ENCODE measurements around the gene UFSP2. TPM values are rescaled to one million over a fixed set of nuclear protein-coding genes. Genes with fewer than 3 reads are reported as not detected.

The UFSP2 gene
- total and polyA plus RNA-seq, 2 of the 4 experiments (the other 2 are of a cell fraction) = 21.8 to 43.7 TPM

DNA sequence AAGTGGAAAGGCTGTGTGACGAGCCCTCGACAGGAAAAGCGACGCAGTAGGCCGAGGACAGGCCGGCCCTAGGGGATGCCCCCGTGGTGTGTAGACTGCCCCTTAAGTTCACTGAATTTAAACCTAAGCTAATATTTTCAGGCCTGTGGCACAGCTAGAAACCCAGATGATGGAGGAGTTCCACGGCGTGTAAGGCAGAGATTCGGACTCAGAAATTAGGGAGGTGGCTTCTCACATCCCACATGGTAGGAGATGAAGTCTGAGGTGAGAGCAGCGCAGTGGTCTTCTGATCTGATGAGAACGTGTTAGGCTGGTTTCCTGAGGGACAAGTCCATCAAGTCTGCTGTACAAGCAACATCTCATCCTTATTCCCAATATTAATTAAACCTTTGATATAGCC, 37.8 kb downstream of the UFSP2 start:
- Histone ChIP-seq H4K91ac (ENCODE audit: insufficient read depth, low read depth, low read length) (no peak overlapping the region), H3K4me3 (ENCODE audit: insufficient read depth, low read depth, low read length) (no peak overlapping the region), H3K4ac (ENCODE audit: low read depth, low read length) (no peak overlapping the region), H3K9me3 (ENCODE audit: control insufficient read depth, insufficient read depth, low read length) (peaks cover 2% of the 10 kb centered on the region), H2BK120ac (ENCODE audit: low read depth, low read length) (no peak overlapping the region), H3K14ac (replicated peaks; ENCODE audit: low read depth, low read length) (no peak overlapping the region), H2BK5ac (ENCODE audit: low read depth, low read length, poor library complexity, severe bottlenecking) (no peak overlapping the region), H2BK20ac (ENCODE audit: low read depth, low read length) (no peak overlapping the region), H4K20me1 (ENCODE audit: insufficient read depth, low read length) (no peaks in the 10 kb centered on the region), H3K56ac (ENCODE audit: extremely low read depth, insufficient read depth, low read length) (no peak overlapping the region), H2AK5ac (ENCODE audit: low read depth, low read length) (no peak overlapping the region), H2AFZ (replicated peaks; ENCODE audit: low read length, poor library complexity) (no peak overlapping the region), H3K9me1 (ENCODE audit: insufficient read depth, low read length) (no peaks in the 10 kb centered on the region), H4K5ac (ENCODE audit: low read depth, low read length) (no peak overlapping the region), H4K8ac (ENCODE audit: low read depth in 2 of 2, low read length in 2 of 2) (no peak overlapping the region), H3K9ac (ENCODE audit: low read depth, low read length) (no peak overlapping the region), H3K18ac (ENCODE audit: low read depth, low read length) (no peak overlapping the region), H3K36me3 (ENCODE audit: control insufficient read depth, insufficient read depth, low read length) (no peaks in the 10 kb centered on the region), H3K27me3 (ENCODE audit: control insufficient read depth, insufficient read depth, low read length) (no peaks in the 10 kb centered on the region), H2AK9ac (replicated peaks; ENCODE audit: low read depth, low read length, poor library complexity) (no peak overlapping the region), H3K27ac (ENCODE audit: insufficient read depth, low read length) (no peak overlapping the region), H3K4me2 (ENCODE audit: low read depth, low read length) (no peak overlapping the region), H3K23ac (ENCODE audit: low read depth, low read length) (no peak overlapping the region), H3K79me1 (ENCODE audit: low read depth in 1 of 2, low read length in 2 of 2) (no peaks in the 10 kb centered on the region; a peak in 1 of 4 replicates), H3K4me1 (ENCODE audit: control insufficient read depth, insufficient read depth, low read length) (peaks cover 3% of the 10 kb centered on the region; the same call in 1 of the 2 replicates), H2BK15ac (ENCODE audit: low read depth, low read length) (no peak overlapping the region)
- ChIA-PET CTCF (no interaction called here), POLR2A (ENCODE audit: unreplicated experiment) (interaction anchor here (0.5 kb wide), 1 partner anchor 8 kb away, joined by 4 read pairs; the partner anchor contains the start of gene LRP2BP)
- no CpG with 5 or more reads among the region's 12 CpGs for WGBS, 2 experiments (ENCODE audit: extremely low coverage in 2 of 2, insufficient read length in 1 of 2)
- in situ Hi-C loops (cut with MboI; ENCODE audit: low sequenced_read_pairs) = no loop called here
- dilution Hi-C loops (cut with HindIII; ENCODE audit: low sequenced_read_pairs, unreplicated experiment) = no loop called here
- no TSS peak for BruUV-seq (replicated peaks)
- TF ChIP-seq, protein P1, sequence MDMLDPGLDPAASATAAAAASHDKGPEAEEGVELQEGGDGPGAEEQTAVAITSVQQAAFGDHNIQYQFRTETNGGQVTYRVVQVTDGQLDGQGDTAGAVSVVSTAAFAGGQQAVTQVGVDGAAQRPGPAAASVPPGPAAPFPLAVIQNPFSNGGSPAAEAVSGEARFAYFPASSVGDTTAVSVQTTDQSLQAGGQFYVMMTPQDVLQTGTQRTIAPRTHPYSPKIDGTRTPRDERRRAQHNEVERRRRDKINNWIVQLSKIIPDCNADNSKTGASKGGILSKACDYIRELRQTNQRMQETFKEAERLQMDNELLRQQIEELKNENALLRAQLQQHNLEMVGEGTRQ (IDR thresholded peaks at IDR 0.05; ENCODE audit: low read depth, low read length) = no peak
- TF ChIP-seq RCOR1 (IDR thresholded peaks at IDR 0.05; ENCODE audit: insufficient replicate concordance, low read length) = no peak
- no peak for TF ChIP-seq MAFK (IDR thresholded peaks at IDR 0.05; ENCODE audit: low read depth, low read length)
- no peak for TF ChIP-seq ELK1 (IDR thresholded peaks at IDR 0.05; ENCODE audit: borderline replicate concordance, low read depth, low read length)
- no peak for TF ChIP-seq POLR2A (IDR thresholded peaks at IDR 0.05; ENCODE audit: low read depth, low read length)
- TF ChIP-seq RFX5 (IDR thresholded peaks at IDR 0.05; ENCODE audit: low read depth, low read length) = no peak
- no peak for TF ChIP-seq MXI1 (IDR thresholded peaks at IDR 0.05; ENCODE audit: borderline replicate concordance, low read depth, low read length)
- no peak for TF ChIP-seq MAZ (IDR thresholded peaks at IDR 0.05; ENCODE audit: borderline replicate concordance, low read depth, low read length)
- TF ChIP-seq CEBPB (IDR thresholded peaks at IDR 0.05; ENCODE audit: low read depth, low read length) = no peak
- no peak for TF ChIP-seq SMC3 (IDR thresholded peaks at IDR 0.05; ENCODE audit: low read depth, low read length)
- TF ChIP-seq FOS (IDR thresholded peaks at IDR 0.05; ENCODE audit: low read depth, low read length) = no peak
- no peak for TF ChIP-seq BHLHE40 (IDR thresholded peaks at IDR 0.05; ENCODE audit: low read depth, low read length)
- no peak for TF ChIP-seq NFE2L2 (IDR thresholded peaks at IDR 0.05; ENCODE audit: low read depth, low read length)
- TF ChIP-seq CTCF (conservative IDR thresholded peaks at IDR 0.05; ENCODE audit: low read depth, low read length) = no peak
- TF ChIP-seq CHD1 (IDR thresholded peaks at IDR 0.05; ENCODE audit: low read depth, low read length) = no peak
- TF ChIP-seq RAD21 (IDR thresholded peaks at IDR 0.05; ENCODE audit: low read length) = no peak
- intact Hi-C loops (cut with micrococcal nuclease) = no loop called here
- ATAC-seq (ENCODE audit: low read depth) (no peak), DNase-seq (no peak)

Data from IMR-90 (cell line).